ENCODE measurements around the gene SLC4A5. TPM values are rescaled to one million over a fixed set of nuclear protein-coding genes. Genes with fewer than 3 reads are reported as not detected.
"Not testable (repeated sequence)": the region's sequence is repeated elsewhere in the genome, so short reads cannot be mapped to it uniquely, and the experiment has no call there.

Gene SLC4A5
- total RNA-seq, 5 donors from 2014 or later (not counting 1 experiment from before 2014, with no cell fraction given) = 10.1 to 19.3 (median 14.6) TPM

- H3K4me1 Mint-ChIP-seq = no peaks in the 10 kb centered on the region
- ChIA-PET POLR2A (no interaction called here), CTCF (no interaction called here)
- DNase-seq (no peak), ATAC-seq (replicated peaks in 1 of 4) (no peak)
- no peaks in the 10 kb centered on the region for H3K9me3 Mint-ChIP-seq
- Histone ChIP-seq H3K4me1 (ENCODE audit: control insufficient read depth in 1 of 2, extremely low read depth in 1 of 2, insufficient read depth in 2 of 2, low read length in 2 of 2) (no peaks in the 10 kb centered on the region), H3K4me3 (ENCODE audit: control insufficient read depth in 1 of 2, extremely low read depth in 1 of 2, low read length in 1 of 2) (no peak overlapping the region), H3K9me3 (no peaks in the 10 kb centered on the region), H3K36me3 (ENCODE audit: control insufficient read depth in 2 of 2, extremely low read depth in 1 of 2, insufficient read depth in 1 of 2, low read length in 1 of 2) (peaks cover 0 to 5% of the 10 kb centered on the region in 2 donors), H3K27me3 (replicated peaks in 1 of 2; ENCODE audit: control insufficient read depth in 2 of 2, extremely low read depth in 1 of 2, insufficient read depth in 2 of 2, low read length in 1 of 2) (peaks cover 0 to 8% of the 10 kb centered on the region in 2 experiments), H3K27ac (ENCODE audit: low read length) (no peak overlapping the region)
- no peak overlapping the region for H3K4me3 Mint-ChIP-seq
- no peak overlapping the region for H3K27ac Mint-ChIP-seq
- peaks cover 29% of the 10 kb centered on the region for H3K36me3 Mint-ChIP-seq
- 87% methylated on average over 3 of the region's 5 CpGs for WGBS (ENCODE audit: insufficient coverage)
- no peaks in the 10 kb centered on the region for H3K27me3 Mint-ChIP-seq
Observed at GRCh38 chr2:74235041-74235440, 108.2 kb downstream of the SLC4A5 start.

DNA sequence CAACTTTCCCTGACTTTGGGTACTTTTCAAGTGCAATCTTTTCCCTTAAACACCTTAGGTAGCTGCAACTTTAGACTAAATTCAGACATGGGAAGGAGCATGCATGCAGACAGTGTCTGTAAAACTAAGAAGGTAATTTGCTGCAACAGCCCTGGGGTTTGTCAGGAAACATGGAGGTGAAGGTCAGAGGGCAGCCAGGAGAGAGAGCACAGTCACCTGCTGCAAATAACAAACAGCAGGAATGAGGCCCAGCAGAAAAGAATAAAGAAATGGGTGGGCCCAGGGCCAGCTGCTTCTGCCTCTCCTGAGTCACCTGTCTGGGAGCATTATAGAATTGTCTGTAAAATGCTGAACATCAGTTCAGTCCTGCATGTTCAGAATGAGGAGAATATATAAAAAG lies 109.6 kb downstream of the SLC4A5 start:
- Mint-ChIP-seq H3K27ac (no peak overlapping the region), H3K27me3 (no peaks in the 10 kb centered on the region), H3K4me1 (no peaks in the 10 kb centered on the region), H3K36me3 (peaks cover 29% of the 10 kb centered on the region), H3K4me3 (no peak overlapping the region), H3K9me3 (no peaks in the 10 kb centered on the region)
- Histone ChIP-seq H3K27me3 (replicated peaks in 1 of 2; ENCODE audit: control insufficient read depth in 2 of 2, extremely low read depth in 1 of 2, insufficient read depth in 2 of 2, low read length in 1 of 2) (peaks cover 0 to 8% of the 10 kb centered on the region in 2 experiments), H3K4me3 (ENCODE audit: control insufficient read depth in 1 of 2, extremely low read depth in 1 of 2, low read length in 1 of 2) (no peak overlapping the region), H3K36me3 (ENCODE audit: control insufficient read depth in 2 of 2, extremely low read depth in 1 of 2, insufficient read depth in 1 of 2, low read length in 1 of 2) (peaks cover 0 to 5% of the 10 kb centered on the region in 2 donors), H3K4me1 (ENCODE audit: control insufficient read depth in 1 of 2, extremely low read depth in 1 of 2, insufficient read depth in 2 of 2, low read length in 2 of 2) (no peaks in the 10 kb centered on the region), H3K27ac (ENCODE audit: low read length) (no peak overlapping the region), H3K9me3 (no peaks in the 10 kb centered on the region)
- DNase-seq = no peak
- ATAC-seq (replicated peaks in 1 of 4) = no peak
- ChIA-PET POLR2A (no interaction called here), CTCF (interaction anchor here in 1 of 2 donors (0.6 kb wide), 1 partner anchor 894 kb away, joined by 3 read pairs; no protein-coding TSS in a partner anchor)

GRCh38 chr2:74232426-74232825 lies 110.8 kb downstream of the SLC4A5 start:
- Mint-ChIP-seq H3K27ac (no peak overlapping the region), H3K36me3 (peaks cover 30% of the 10 kb centered on the region), H3K4me1 (no peaks in the 10 kb centered on the region), H3K9me3 (no peaks in the 10 kb centered on the region), H3K27me3 (no peaks in the 10 kb centered on the region), H3K4me3 (no peak overlapping the region)
- Histone ChIP-seq H3K4me3 (ENCODE audit: control insufficient read depth in 1 of 2, extremely low read depth in 1 of 2, low read length in 1 of 2) (no peak overlapping the region), H3K27ac (ENCODE audit: low read length) (no peak overlapping the region), H3K27me3 (replicated peaks in 1 of 2; ENCODE audit: control insufficient read depth in 2 of 2, extremely low read depth in 1 of 2, insufficient read depth in 2 of 2, low read length in 1 of 2) (peaks cover 0 to 8% of the 10 kb centered on the region in 2 experiments), H3K4me1 (ENCODE audit: control insufficient read depth in 1 of 2, extremely low read depth in 1 of 2, insufficient read depth in 2 of 2, low read length in 2 of 2) (no peaks in the 10 kb centered on the region), H3K9me3 (no peaks in the 10 kb centered on the region), H3K36me3 (ENCODE audit: control insufficient read depth in 2 of 2, extremely low read depth in 1 of 2, insufficient read depth in 1 of 2, low read length in 1 of 2) (peaks cover 0 to 5% of the 10 kb centered on the region in 2 donors)
- DNase-seq = no peak
- ChIA-PET CTCF (no interaction called here), POLR2A (no interaction called here)
- ATAC-seq (replicated peaks in 1 of 4) = no peak
- WGBS (ENCODE audit: insufficient coverage) = 95% methylated on average over 6 of the region's 6 CpGs

GRCh38 chr2:74229865-74230264 lies 113.4 kb downstream of the SLC4A5 start:
- peaks cover 25% of the 10 kb centered on the region for H3K36me3 Mint-ChIP-seq
- not testable (repeated sequence) for H3K4me3 Mint-ChIP-seq; H3K4me3 ChIP-seq (ENCODE audit: control insufficient read depth in 1 of 2, extremely low read depth in 1 of 2, low read length in 1 of 2); H3K4me1 ChIP-seq (ENCODE audit: control insufficient read depth in 1 of 2, extremely low read depth in 1 of 2, insufficient read depth in 2 of 2, low read length in 2 of 2); H3K9me3 Mint-ChIP-seq; H3K4me1 Mint-ChIP-seq; DNase-seq; H3K36me3 ChIP-seq (ENCODE audit: control insufficient read depth in 2 of 2, extremely low read depth in 1 of 2, insufficient read depth in 1 of 2, low read length in 1 of 2); H3K27me3 ChIP-seq (replicated peaks in 1 of 2; ENCODE audit: control insufficient read depth in 2 of 2, extremely low read depth in 1 of 2, insufficient read depth in 2 of 2, low read length in 1 of 2); H3K9me3 ChIP-seq; ATAC-seq (replicated peaks in 1 of 4); H3K27ac Mint-ChIP-seq; H3K27me3 Mint-ChIP-seq; H3K27ac ChIP-seq (ENCODE audit: low read length)
- WGBS (ENCODE audit: insufficient coverage) = 80% methylated on average over 4 of the region's 5 CpGs
- POLR2A ChIA-PET = interaction anchor here in 1 of 2 donors (0.7 kb wide), 1 partner anchor 25 kb away, joined by 4 read pairs; no protein-coding TSS in a partner anchor
- CTCF ChIA-PET = interaction anchor here in 1 of 2 donors (0.6 kb wide), 1 partner anchor 11 kb away, joined by 5 read pairs; no protein-coding TSS in a partner anchor

DNA sequence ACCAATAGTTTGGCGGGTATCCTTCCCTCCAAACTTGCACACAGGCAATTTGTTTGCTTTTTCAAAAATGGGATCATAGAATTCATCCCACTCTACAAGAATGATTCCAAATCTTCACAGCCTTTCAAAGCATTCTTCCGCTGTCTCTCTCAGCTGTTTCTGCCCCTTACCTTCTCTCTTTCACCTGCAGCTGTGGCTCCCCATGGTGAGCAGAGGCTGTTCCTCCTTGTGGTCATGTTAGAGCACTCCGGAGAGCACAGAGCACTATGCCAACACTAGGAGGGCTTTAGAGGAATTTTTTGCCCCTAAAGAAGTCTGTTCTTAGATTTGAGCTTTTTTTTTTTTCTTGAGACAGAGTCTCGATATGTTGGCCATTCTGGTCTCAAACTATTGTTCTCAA lies 114.4 kb downstream of the SLC4A5 start:
- Histone ChIP-seq H3K4me1 (ENCODE audit: control insufficient read depth in 1 of 2, extremely low read depth in 1 of 2, insufficient read depth in 2 of 2, low read length in 2 of 2) (no peaks in the 10 kb centered on the region), H3K9me3 (no peaks in the 10 kb centered on the region), H3K36me3 (ENCODE audit: control insufficient read depth in 2 of 2, extremely low read depth in 1 of 2, insufficient read depth in 1 of 2, low read length in 1 of 2) (peaks cover 3 to 5% of the 10 kb centered on the region in 2 donors), H3K27me3 (replicated peaks in 1 of 2; ENCODE audit: control insufficient read depth in 2 of 2, extremely low read depth in 1 of 2, insufficient read depth in 2 of 2, low read length in 1 of 2) (peaks cover 0 to 8% of the 10 kb centered on the region in 2 experiments), H3K4me3 (ENCODE audit: control insufficient read depth in 1 of 2, extremely low read depth in 1 of 2, low read length in 1 of 2) (no peak overlapping the region), H3K27ac (ENCODE audit: low read length) (no peak overlapping the region)
- DNase-seq = no peak
- Mint-ChIP-seq H3K36me3 (peaks cover 18% of the 10 kb centered on the region), H3K4me1 (no peaks in the 10 kb centered on the region), H3K27me3 (no peaks in the 10 kb centered on the region), H3K27ac (no peak overlapping the region), H3K4me3 (no peak overlapping the region), H3K9me3 (no peaks in the 10 kb centered on the region)
- ChIA-PET CTCF (interaction anchor here in 1 of 2 donors (0.6 kb wide), 1 partner anchor 80 kb away, joined by 3 read pairs; no protein-coding TSS in a partner anchor), POLR2A (interaction anchor here in 1 of 2 donors (0.6 kb wide), 1 partner anchor 22 kb away, joined by 3 read pairs; no protein-coding TSS in a partner anchor)
- ATAC-seq (replicated peaks in 1 of 4) = no peak
- 92% methylated on average over 1 of the region's 4 CpGs for WGBS (ENCODE audit: insufficient coverage)

DNA sequence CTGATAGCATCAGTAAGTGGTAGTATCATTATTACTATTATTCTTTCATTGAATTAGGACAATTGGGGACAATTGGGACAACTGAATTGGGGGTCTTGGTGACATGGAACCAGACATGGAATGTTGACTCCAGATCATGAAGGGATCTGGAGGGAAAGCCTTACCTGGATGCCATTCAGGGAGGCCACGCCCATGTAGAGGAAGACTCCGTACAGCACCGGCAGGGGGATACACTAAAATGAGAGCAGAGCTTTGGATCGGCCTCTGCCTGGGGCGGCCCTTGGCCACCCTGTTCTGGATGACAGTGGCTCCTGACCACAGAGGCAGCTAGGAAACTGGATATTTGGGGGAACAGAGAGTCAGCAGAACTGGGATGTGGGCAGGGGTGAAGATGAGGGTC lies 115.6 kb downstream of the SLC4A5 start:
- peaks cover 14% of the 10 kb centered on the region for H3K36me3 Mint-ChIP-seq
- DNase-seq = no peak
- ChIA-PET POLR2A (no interaction called here), CTCF (no interaction called here)
- H3K4me3 Mint-ChIP-seq = no peak overlapping the region
- no peaks in the 10 kb centered on the region for H3K9me3 Mint-ChIP-seq
- H3K4me1 Mint-ChIP-seq = no peaks in the 10 kb centered on the region
- no peaks in the 10 kb centered on the region for H3K4me1 ChIP-seq (ENCODE audit: control insufficient read depth in 1 of 2, extremely low read depth in 1 of 2, insufficient read depth in 2 of 2, low read length in 2 of 2)
- no peak overlapping the region for H3K4me3 ChIP-seq (ENCODE audit: control insufficient read depth in 1 of 2, extremely low read depth in 1 of 2, low read length in 1 of 2)
- WGBS (ENCODE audit: insufficient coverage) = 95% methylated on average over 5 of the region's 5 CpGs
- H3K36me3 ChIP-seq (ENCODE audit: control insufficient read depth in 2 of 2, extremely low read depth in 1 of 2, insufficient read depth in 1 of 2, low read length in 1 of 2) = peaks cover 3 to 4% of the 10 kb centered on the region in 2 donors
- ATAC-seq (replicated peaks in 1 of 4) = no peak
- H3K27me3 Mint-ChIP-seq = no peaks in the 10 kb centered on the region
- H3K9me3 ChIP-seq = no peaks in the 10 kb centered on the region
- H3K27me3 ChIP-seq (replicated peaks in 1 of 2; ENCODE audit: control insufficient read depth in 2 of 2, extremely low read depth in 1 of 2, insufficient read depth in 2 of 2, low read length in 1 of 2) = peaks cover 0 to 8% of the 10 kb centered on the region in 2 experiments
- no peak overlapping the region for H3K27ac Mint-ChIP-seq
- H3K27ac ChIP-seq (ENCODE audit: low read length) = no peak overlapping the region

Measured in T-cell (primary cell).